ENCODE data around the gene PLEKHG4B. TPM values are rescaled to one million over a fixed set of nuclear protein-coding genes. Genes with fewer than 3 reads are reported as not detected.
"Not testable (repeated sequence)": the region's sequence is repeated elsewhere in the genome, so short reads cannot be mapped to it uniquely, and the experiment has no call there.

PLEKHG4B gene
- total and polyA plus RNA-seq, 2 of the 8 experiments (the other 6 are each of a cell fraction or from before 2014, with no cell fraction given): 31.1 to 43.6 TPM

GRCh38 chr5:235527-235926 is 143.6 kb downstream of the PLEKHG4B start:
- H3K4me3 ChIP-seq (ENCODE audit: extremely low read depth in 1 of 4, insufficient read depth in 2 of 4, low read depth in 3 of 4, low read length in 4 of 4); H4K8ac ChIP-seq (ENCODE audit: extremely low read depth, insufficient read depth, low read length); H3K23me2 ChIP-seq (ENCODE audit: low read depth, low read length); H3K27me3 ChIP-seq (replicated peaks in 1 of 4; ENCODE audit: control insufficient read depth in 3 of 4, extremely low read depth in 1 of 4, insufficient read depth in 3 of 4, low read length in 3 of 4); H3K4me1 ChIP-seq (replicated peaks in 1 of 4; ENCODE audit: control insufficient read depth in 3 of 4, insufficient read depth in 4 of 4, low read length in 3 of 4); H3K14ac ChIP-seq (ENCODE audit: insufficient read length); H3K4me2 ChIP-seq (ENCODE audit: insufficient read depth in 1 of 2, low read depth in 2 of 2, low read length in 2 of 2); H4K20me1 ChIP-seq (replicated peaks in 1 of 2; ENCODE audit: control insufficient read depth in 1 of 2, insufficient read depth in 2 of 2, low read length in 2 of 2); H3K23ac ChIP-seq (ENCODE audit: insufficient read length); H3K79me2 ChIP-seq (ENCODE audit: control insufficient read depth in 1 of 2, insufficient read depth in 2 of 2, low read length in 2 of 2); CTCF ChIA-PET (ENCODE audit: partially characterized antibody); FAIRE-seq; H2BK20ac ChIP-seq (ENCODE audit: low read length); H3K9ac ChIP-seq (replicated peaks in 1 of 4; ENCODE audit: extremely low read depth in 1 of 4, low read depth in 3 of 4, low read length in 3 of 4); H3K18ac ChIP-seq (ENCODE audit: extremely low read depth, low read length); DNase-seq (ENCODE audit: low read depth in 1 of 2, low spot score in 2 of 2); H3K79me1 ChIP-seq (ENCODE audit: low read depth, low read length); H3K4ac ChIP-seq (replicated peaks; ENCODE audit: insufficient read length, low read depth, low read length); H2BK15ac ChIP-seq (ENCODE audit: low read length); H3K27ac ChIP-seq (ENCODE audit: low read depth, low read length); H2AK5ac ChIP-seq (ENCODE audit: low read depth, low read length); H2BK12ac ChIP-seq (ENCODE audit: low read depth, low read length); H2BK5ac ChIP-seq (ENCODE audit: low read depth, low read length); POLR2A ChIA-PET (ENCODE audit: partially characterized antibody); H3K9me3 ChIP-seq (ENCODE audit: insufficient read depth in 2 of 2, low read depth in 1 of 2, low read length in 1 of 2); H2BK120ac ChIP-seq (replicated peaks; ENCODE audit: low read depth, low read length); H3K56ac ChIP-seq (replicated peaks; ENCODE audit: insufficient read length, low read depth, low read length); H2AFZ ChIP-seq (ENCODE audit: low read length); H4K5ac ChIP-seq (ENCODE audit: insufficient read length, low read depth, low read length); H4K91ac ChIP-seq (replicated peaks; ENCODE audit: insufficient read length, low read length): not testable (repeated sequence)
- WGBS, 2 experiments (ENCODE audit: extremely low coverage in 1 of 2, insufficient coverage in 1 of 2, insufficient read length in 1 of 2, insufficient replicate concordance in 2 of 2, low coverage in 1 of 2, low lambda C conversion rate in 2 of 2, missing lambda C conversion rate in 1 of 2): 95% methylated on average over 6 of the region's 9 CpGs; no CpG with 5 or more reads in 1 of the 2 experiments
- H3K36me3 ChIP-seq (ENCODE audit: control insufficient read depth in 2 of 4, insufficient read depth in 4 of 4, low read length in 3 of 4): peaks cover 4 to 51% (median 28%) of the 10 kb centered on the region in 4 experiments; a peak in 7 of 8 replicates

GRCh38 chr5:237931-238330 is 146.0 kb downstream of the PLEKHG4B start:
- H3K27ac ChIP-seq (ENCODE audit: low read depth, low read length); H3K23me2 ChIP-seq (ENCODE audit: low read depth, low read length); POLR2A ChIA-PET (ENCODE audit: partially characterized antibody); H2BK12ac ChIP-seq (ENCODE audit: low read depth, low read length); H3K4me2 ChIP-seq (ENCODE audit: insufficient read depth in 1 of 2, low read depth in 2 of 2, low read length in 2 of 2); H4K91ac ChIP-seq (replicated peaks; ENCODE audit: insufficient read length, low read length); H2BK5ac ChIP-seq (ENCODE audit: low read depth, low read length); H3K4me3 ChIP-seq (ENCODE audit: extremely low read depth in 1 of 4, insufficient read depth in 2 of 4, low read depth in 3 of 4, low read length in 4 of 4); H3K56ac ChIP-seq (replicated peaks; ENCODE audit: insufficient read length, low read depth, low read length); H2AK5ac ChIP-seq (ENCODE audit: low read depth, low read length); H2BK15ac ChIP-seq (ENCODE audit: low read length); H3K4me1 ChIP-seq (replicated peaks in 1 of 4; ENCODE audit: control insufficient read depth in 3 of 4, insufficient read depth in 4 of 4, low read length in 3 of 4); CTCF ChIA-PET (ENCODE audit: partially characterized antibody); H3K27me3 ChIP-seq (replicated peaks in 1 of 4; ENCODE audit: control insufficient read depth in 3 of 4, extremely low read depth in 1 of 4, insufficient read depth in 3 of 4, low read length in 3 of 4); H3K18ac ChIP-seq (ENCODE audit: extremely low read depth, low read length); DNase-seq (ENCODE audit: low read depth in 1 of 2, low spot score in 2 of 2); H3K79me1 ChIP-seq (ENCODE audit: low read depth, low read length); H2BK120ac ChIP-seq (replicated peaks; ENCODE audit: low read depth, low read length); FAIRE-seq; H3K79me2 ChIP-seq (ENCODE audit: control insufficient read depth in 1 of 2, insufficient read depth in 2 of 2, low read length in 2 of 2); H2AFZ ChIP-seq (ENCODE audit: low read length); H3K14ac ChIP-seq (ENCODE audit: insufficient read length); H4K5ac ChIP-seq (ENCODE audit: insufficient read length, low read depth, low read length); H3K23ac ChIP-seq (ENCODE audit: insufficient read length); H2BK20ac ChIP-seq (ENCODE audit: low read length); H4K8ac ChIP-seq (ENCODE audit: extremely low read depth, insufficient read depth, low read length); H3K9ac ChIP-seq (replicated peaks in 1 of 4; ENCODE audit: extremely low read depth in 1 of 4, low read depth in 3 of 4, low read length in 3 of 4); H3K4ac ChIP-seq (replicated peaks; ENCODE audit: insufficient read length, low read depth, low read length); H4K20me1 ChIP-seq (replicated peaks in 1 of 2; ENCODE audit: control insufficient read depth in 1 of 2, insufficient read depth in 2 of 2, low read length in 2 of 2): not testable (repeated sequence)
- WGBS, 2 experiments (ENCODE audit: extremely low coverage in 1 of 2, insufficient coverage in 1 of 2, insufficient read length in 1 of 2, insufficient replicate concordance in 2 of 2, low coverage in 1 of 2, low lambda C conversion rate in 2 of 2, missing lambda C conversion rate in 1 of 2): 98% methylated on average over 8 of the region's 8 CpGs; no CpG with 5 or more reads in 1 of the 2 experiments
- peaks cover 8 to 66% (median 43%) of the 10 kb centered on the region in 4 experiments; a peak in 7 of 8 replicates for H3K36me3 ChIP-seq (ENCODE audit: control insufficient read depth in 2 of 4, insufficient read depth in 4 of 4, low read length in 3 of 4)
- H3K9me3 ChIP-seq (ENCODE audit: insufficient read depth in 2 of 2, low read depth in 1 of 2, low read length in 1 of 2): peaks cover 5 to 18% of the 10 kb centered on the region in 2 experiments; a peak in 3 of 4 replicates
